HCT116 (cell line): Measurements from ENCODE around the gene OR4C15. TPM values are rescaled to one million over a fixed set of nuclear protein-coding genes. Genes with fewer than 3 reads are reported as not detected.

Experiments
- ATAC-seq: fragments of 200-7000 bp; cut with Tn5 transposase; 2 replicates; pipeline ENCODE4 v1.9.1; 2020; ENCODE audit warnings: mild to moderate bottlenecking, moderate library complexity
- BruUV-seq: library from RNA; stranded (reverse); fragments of 400-500 nt; replicated peaks from 2 replicates; lab custom pipeline; 2021; lab: Mats Ljungman, UMichigan
- CTCF ChIA-PET: fragments of 300-600 bp; sonication (Branson Sonifier 250); formaldehyde crosslinking; loops from one replicate; lab custom pipeline; 2021; ENCODE audit warnings: antibody characterized with exemption; lab: Charles Lee
- POLR2A ChIA-PET: fragments of 300-600, 350-600 bp; sonication (Branson Sonifier 250); formaldehyde crosslinking; loops from one replicate; lab custom pipeline; 2021; ENCODE audit warnings: antibody characterized with exemption; lab: Charles Lee
- RAD21 ChIA-PET, 2 experiments: fragments of 300-600 bp; sonication (Branson Sonifier 250); formaldehyde crosslinking; loops; one replicate each; lab custom pipeline; 2023; ENCODE audit warnings: low total read pairs in 2 of 2; ENCODE audit not compliant: uncharacterized antibody in 2 of 2, unreplicated experiment in 2 of 2, low non-redundant PET in 1 of 2; lab: Charles Lee
- DNase-seq: peaks from one replicate; pipeline ENCODE4 v3.0.0-alpha.2; 2010; ENCODE audit warnings: low read depth, low spot score
- H2AFZ ChIP-seq: fragments of 200-600 bp; shearing (Covaris generic), sonication (generic); 2 replicates; pipeline ENCODE4 v1.6.1; 2017; ENCODE audit warnings: low read depth, mixed run types, mixed read lengths, antibody characterized with exemption, low read length; ENCODE audit not compliant: poor library complexity, severe bottlenecking
- H3K27ac ChIP-seq: 2 replicates; pipeline ENCODE4 v1.5.1; 2012; ENCODE audit warnings: low read depth, low read length
- H3K27me3 ChIP-seq: fragments of 200-600 bp; sonication (generic); 2 replicates; pipeline ENCODE4 v1.6.1; 2016; ENCODE audit warnings: mixed run types, low read length, mixed read lengths; ENCODE audit not compliant: insufficient read depth
- H3K36me3 ChIP-seq, 2 experiments: fragments of 200-500 bp in 1 of 2; fragments of 200-600 bp in 1 of 2; sonication (Bioruptor generic) in 1 of 2; sonication (generic) in 1 of 2; 2 replicates each; pipeline versions ENCODE4 v1.5.1 to v1.6.1; 2014 to 2016; ENCODE audit warnings: low read length in 2 of 2, inconsistent platforms in 1 of 2, mixed read lengths in 1 of 2, mixed run types in 1 of 2; ENCODE audit not compliant: insufficient read depth in 2 of 2, control insufficient read depth in 1 of 2
- H3K4me1 ChIP-seq, 2 experiments: fragments of 200-600 bp in 1 of 2; sonication (generic) in 1 of 2; 2 replicates each; pipeline versions ENCODE4 v1.5.1 to v1.6.1; 2012 to 2017; ENCODE audit warnings: low read length in 2 of 2, inconsistent platforms in 1 of 2, mild to moderate bottlenecking in 1 of 2, mixed read lengths in 1 of 2, mixed run types in 1 of 2, moderate library complexity in 1 of 2; ENCODE audit not compliant: insufficient read depth in 2 of 2, control insufficient read depth in 1 of 2
- H3K4me2 ChIP-seq: fragments of 200-600 bp; sonication (generic); 2 replicates; pipeline ENCODE4 v1.6.1; 2017; ENCODE audit warnings: mixed run types, low read length, mixed read lengths
- H3K4me3 ChIP-seq, 2 experiments: fragments of 200-600 bp in 1 of 2; sonication (generic) in 1 of 2; replicated peaks in 1 of 2; 2 replicates each; pipeline ENCODE4 v1.5.1; 2011 to 2016; ENCODE audit warnings: low read length in 2 of 2, control low read depth in 1 of 2, low read depth in 1 of 2, mild to moderate bottlenecking in 1 of 2, mixed read lengths in 1 of 2, mixed run types in 1 of 2
- H3K79me2 ChIP-seq: fragments of 200-600 bp; sonication (generic); 2 replicates; pipeline ENCODE4 v1.6.1; 2017; ENCODE audit warnings: mild to moderate bottlenecking, mixed run types, low read length, moderate library complexity, mixed read lengths; ENCODE audit not compliant: insufficient read depth
- H3K9ac ChIP-seq: fragments of 200-600 bp; sonication (generic); 2 replicates; pipeline ENCODE4 v1.6.1; 2016; ENCODE audit warnings: low read length, mixed read lengths
- H3K9me2 ChIP-seq: fragments of 200-600 bp; sonication (generic), shearing (Covaris generic); 2 replicates; pipeline ENCODE4 v1.6.1; 2017; ENCODE audit warnings: mixed run types, mild to moderate bottlenecking, moderate library complexity; ENCODE audit not compliant: insufficient read depth
- H3K9me3 ChIP-seq, 2 experiments: fragments of 200-500 bp in 1 of 2; fragments of 200-600 bp in 1 of 2; sonication (Bioruptor generic) in 1 of 2; sonication (generic) in 1 of 2; 2 replicates each; pipeline ENCODE4 v1.6.1; 2014 to 2017; ENCODE audit warnings: low read length in 2 of 2, mixed read lengths in 2 of 2, inconsistent platforms in 1 of 2, low read depth in 1 of 2, mild to moderate bottlenecking in 1 of 2, mixed run types in 1 of 2, moderate library complexity in 1 of 2; ENCODE audit not compliant: control insufficient read depth in 1 of 2, insufficient read depth in 1 of 2
- H4K20me1 ChIP-seq: fragments of 200-600 bp; sonication (generic), shearing (Covaris generic); 2 replicates; pipeline ENCODE4 v1.6.1; 2017; ENCODE audit warnings: mixed run types, mild to moderate bottlenecking, moderate library complexity; ENCODE audit not compliant: insufficient read depth
- EZH2 ChIP-seq: fragments of 200-600 bp; sonication (generic); IDR thresholded peaks from 2 replicates; pipeline ENCODE4 v1.6.1; 2017; ENCODE audit warnings: antibody characterized with exemption, mixed run types
- FOSL1 ChIP-seq: IDR thresholded peaks from 2 replicates; pipeline ENCODE4 v1.6.1; 2012; ENCODE audit warnings: low read depth
- REST ChIP-seq: IDR thresholded peaks from 2 replicates; pipeline ENCODE4 v1.6.1; 2012; ENCODE audit warnings: low read depth
- ZFX ChIP-seq: fragments of 450-650 bp; IDR thresholded peaks from 2 replicates; pipeline ENCODE4 v1.6.1; 2017
- intact Hi-C: fragments of 100-400 bp; cut with micrococcal nuclease; formaldehyde crosslinking; loops from 2 replicates; pipeline ENCODE4 v1.10.0; 2022
- total RNA-seq: library from RNA; stranded (reverse); gene quantifications from one replicate; pipeline ENCODE4 v1.2.1, GENCODE V29; 2021; ENCODE audit not compliant: unreplicated experiment

OR4C15 gene
- total RNA-seq, 1 experiment from 2014 or later, result not detected

- TF ChIP-seq EZH2 (no peak), FOSL1 (no peak), ZFX (no peak)
- TF ChIP-seq, all 23 proteins: peak for 0
Measured at GRCh38 chr11:55571828-55572227, 17.6 kb downstream of the OR4C15 start, which contains the start of gene OR4C16 (continued).

- Histone ChIP-seq H3K9ac (no peak overlapping the region), H3K4me3 (no peak overlapping the region), H3K27me3 (no peaks in the 10 kb centered on the region), H3K4me1 (no peaks in the 10 kb centered on the region), H4K20me1 (no peaks in the 10 kb centered on the region), H3K9me2 (no peaks in the 10 kb centered on the region), H3K79me2 (no peaks in the 10 kb centered on the region), H3K9me3 (peaks cover 11 to 30% of the 10 kb centered on the region in 2 experiments; a peak in 3 of 4 replicates), H3K27ac (no peak overlapping the region), H3K4me2 (no peak overlapping the region), H2AFZ (no peak overlapping the region), H3K36me3 (no peaks in the 10 kb centered on the region; a peak in 1 of 4 replicates)
- intact Hi-C loops, result no loop called here
- ATAC-seq (no peak), DNase-seq (no peak)
- ChIA-PET RAD21 (no interaction called here), CTCF (no interaction called here), POLR2A (no interaction called here)
- no TSS peak for BruUV-seq
- no peak for TF ChIP-seq ZFX
- no peak for TF ChIP-seq REST
Measured at GRCh38 chr11:55572548-55572947, 18.3 kb downstream of the OR4C15 start.

Other genes starting within 250 kb of the OR4C15 start
- not detected for gene OR4A16, start 211.3 kb upstream of the OR4C15 start, total RNA-seq
- gene OR4A15, start 186.5 kb upstream of the OR4C15 start, total RNA-seq, result not detected
- gene OR4C16, start 17.7 kb downstream of the OR4C15 start, total RNA-seq, result not detected
- not detected for gene OR4C11, start 53.2 kb downstream of the OR4C15 start, total RNA-seq
- gene OR4P4, start 80.6 kb downstream of the OR4C15 start, total RNA-seq, result not detected
- gene OR4S2, start 93.9 kb downstream of the OR4C15 start, total RNA-seq, result not detected
- not detected for gene OR4C6, start 107.7 kb downstream of the OR4C15 start, total RNA-seq
- not detected for gene OR5D13, start 219.0 kb downstream of the OR4C15 start, total RNA-seq
- not detected for gene OR5D14, start 241.1 kb downstream of the OR4C15 start, total RNA-seq